Measurements from ENCODE around the gene ELMO1. TPM values are rescaled to one million over a fixed set of nuclear protein-coding genes. Genes with fewer than 3 reads are reported as not detected.

The ELMO1 gene
- total RNA-seq, 1 experiment from 2014 or later = 7.8 TPM

- Mint-ChIP-seq H3K27me3 (ENCODE audit: low read depth) (no peaks in the 10 kb centered on the region), H3K36me3 (ENCODE audit: insufficient read depth in 1 of 3, low read depth in 3 of 3) (peaks cover 0 to 4% (median 0%) of the 10 kb centered on the region in 3 experiments; a peak in 2 of 7 replicates), H3K27ac (peak overlapping the region in 1 of 3 experiments; percentile 16; a peak in 1 of 7 replicates), H3K9me3 (no peaks in the 10 kb centered on the region), H3K4me3 (no peak overlapping the region), H3K4me1 (peaks cover 32 to 34% of the 10 kb centered on the region in 2 experiments)
- Histone ChIP-seq H3K18ac (ENCODE audit: insufficient read length, low read depth, low read length) (no peak overlapping the region), H3K4me2 (ENCODE audit: insufficient read depth, insufficient read length, low read length) (no peak overlapping the region), H3T11ph (ENCODE audit: low read length) (no peak overlapping the region), H4K8ac (replicated peaks; ENCODE audit: insufficient read length, low read depth, low read length) (no peak overlapping the region), H3K79me1 (ENCODE audit: insufficient read depth, low read depth, low read length, poor library complexity, severe bottlenecking) (no peaks in the 10 kb centered on the region), H3K27me3 (ENCODE audit: insufficient read depth, low read length) (no peaks in the 10 kb centered on the region), H3K23me2 (ENCODE audit: insufficient read length, low read depth, low read length, poor library complexity, severe bottlenecking) (no peaks in the 10 kb centered on the region), H4K20me1 (ENCODE audit: control insufficient read depth, insufficient read depth, insufficient read length) (no peaks in the 10 kb centered on the region), H3K79me2 (ENCODE audit: insufficient read depth, low read length) (no peaks in the 10 kb centered on the region), H2AFZ (ENCODE audit: low read length) (no peak overlapping the region), H2BK12ac (ENCODE audit: insufficient read length, low read depth, low read length) (no peak overlapping the region), H2BK120ac (ENCODE audit: low read depth, low read length, poor library complexity, severe bottlenecking) (no peak overlapping the region), H3K9ac (ENCODE audit: extremely low read depth, insufficient read length, low read length) (no peak overlapping the region), H3K9me3 (ENCODE audit: control insufficient read depth, low read depth, low read length) (no peaks in the 10 kb centered on the region), H3K14ac (ENCODE audit: insufficient read depth, low read length) (no peak overlapping the region), H2BK5ac (ENCODE audit: insufficient read length, low read length) (no peak overlapping the region), H4K91ac (ENCODE audit: insufficient read length, low read depth, low read length) (no peak overlapping the region), H3K23ac (ENCODE audit: insufficient read length, low read depth, low read length) (no peak overlapping the region), H3K56ac (ENCODE audit: insufficient read length, low read depth, low read length) (no peak overlapping the region), H3K27ac (ENCODE audit: insufficient read length, low read depth, low read length) (no peak overlapping the region), H2BK20ac (ENCODE audit: low read depth, low read length, poor library complexity, severe bottlenecking) (no peak overlapping the region), H4K5ac (ENCODE audit: insufficient read length, low read depth, low read length) (no peak overlapping the region), H2BK15ac (ENCODE audit: low read depth, low read length) (no peak overlapping the region), H3K4ac (ENCODE audit: low read depth, low read length) (no peak overlapping the region), H2AK5ac (ENCODE audit: insufficient read length, low read length) (no peak overlapping the region), H3K4me1 (ENCODE audit: insufficient read depth, low read length) (peaks cover 2% of the 10 kb centered on the region; the same call in 1 of the 2 replicates)
- no CpG with 5 or more reads among the region's 4 CpGs for WGBS (ENCODE audit: extremely low coverage, insufficient read length, low lambda C conversion rate)
- no peak for TF ChIP-seq CTCF (conservative IDR thresholded peaks at IDR 0.05)
- DNase-seq = no peak
Measured at GRCh38 chr7:37230221-37230620, 218.4 kb downstream of the ELMO1 start.
